GM19025 (cell line): Measurements from ENCODE around the gene DLG3.

Source experiments
- ATAC-seq: cut with Tn5 transposase; IDR thresholded peaks from one replicate; pipeline ENCODE4 v1.9.1; 2021; ENCODE audit warnings: mild to moderate bottlenecking, low read depth, moderate library complexity; ENCODE audit not compliant: unreplicated experiment

The DLG3 gene

GRCh38 chrX:70476166-70476933, 31.7 kb downstream of the DLG3 start:
- ATAC-seq = no peak

DNA sequence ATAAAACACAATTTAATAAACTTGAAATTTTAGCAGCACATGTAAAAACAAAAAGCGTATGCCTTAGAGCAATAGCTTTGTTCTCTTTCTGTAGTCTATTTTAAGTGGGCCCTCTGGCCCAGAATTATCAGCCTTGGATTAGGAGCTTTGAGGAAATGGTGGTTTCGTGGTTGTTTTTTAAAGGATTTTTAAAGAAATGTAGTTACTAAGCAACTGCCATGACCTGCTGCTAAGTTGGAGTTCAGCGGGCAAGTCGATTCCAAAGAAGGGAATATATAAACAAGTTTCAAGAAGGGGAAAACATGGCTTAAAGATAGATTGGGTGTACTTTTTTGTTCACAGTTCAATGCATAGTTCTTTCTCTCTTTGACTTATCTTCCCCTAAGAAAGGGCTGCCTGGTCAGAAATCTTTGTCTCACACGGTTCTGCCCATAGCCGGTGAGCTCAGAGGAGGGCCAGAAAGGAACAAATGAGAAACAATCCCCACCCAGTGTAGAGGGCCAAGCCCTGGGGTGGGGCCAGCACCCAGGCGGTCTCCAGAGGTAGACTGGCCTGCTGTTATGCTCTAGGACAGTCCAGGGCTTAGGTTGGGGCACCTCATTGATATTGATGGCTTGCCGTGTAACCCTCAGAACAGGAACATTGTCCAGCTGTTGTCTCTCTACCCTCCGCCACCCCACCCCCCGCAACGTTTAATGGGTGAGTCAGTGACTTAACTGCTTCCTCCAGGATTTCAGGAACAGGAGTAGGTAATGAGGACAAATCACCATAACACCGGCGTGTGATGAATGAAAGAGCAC, 32.5 kb downstream of the DLG3 start:
- no peak for ATAC-seq

- ATAC-seq = no peak
Observed at GRCh38 chrX:70477734-70478075, 33.1 kb downstream of the DLG3 start.

GRCh38 chrX:70478526-70479245, 34.1 kb downstream of the DLG3 start:
- no peak for ATAC-seq

GRCh38 chrX:70479247-70479921, 34.7 kb downstream of the DLG3 start:
- no peak for ATAC-seq

- no peak for ATAC-seq
Observed at GRCh38 chrX:70479922-70480659, 35.5 kb downstream of the DLG3 start.

DNA sequence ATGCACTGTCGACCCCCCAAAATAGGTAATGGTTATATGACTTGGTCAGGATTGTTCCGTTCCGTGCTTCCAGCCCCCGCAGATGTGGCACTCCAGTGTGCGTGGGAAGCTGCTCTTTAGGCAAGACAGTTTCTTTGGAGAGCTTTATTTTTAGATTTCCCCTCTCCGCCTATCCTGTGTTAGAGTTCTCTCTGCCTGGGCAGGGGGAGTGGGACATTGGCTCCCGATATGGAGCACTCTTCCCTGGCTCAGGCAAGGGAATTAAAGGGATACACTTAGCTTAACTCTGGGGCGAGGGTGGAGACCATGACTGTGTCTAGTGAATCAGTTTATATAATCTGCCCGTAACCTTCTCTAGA, 36.0 kb downstream of the DLG3 start:
- no peak for ATAC-seq

DNA sequence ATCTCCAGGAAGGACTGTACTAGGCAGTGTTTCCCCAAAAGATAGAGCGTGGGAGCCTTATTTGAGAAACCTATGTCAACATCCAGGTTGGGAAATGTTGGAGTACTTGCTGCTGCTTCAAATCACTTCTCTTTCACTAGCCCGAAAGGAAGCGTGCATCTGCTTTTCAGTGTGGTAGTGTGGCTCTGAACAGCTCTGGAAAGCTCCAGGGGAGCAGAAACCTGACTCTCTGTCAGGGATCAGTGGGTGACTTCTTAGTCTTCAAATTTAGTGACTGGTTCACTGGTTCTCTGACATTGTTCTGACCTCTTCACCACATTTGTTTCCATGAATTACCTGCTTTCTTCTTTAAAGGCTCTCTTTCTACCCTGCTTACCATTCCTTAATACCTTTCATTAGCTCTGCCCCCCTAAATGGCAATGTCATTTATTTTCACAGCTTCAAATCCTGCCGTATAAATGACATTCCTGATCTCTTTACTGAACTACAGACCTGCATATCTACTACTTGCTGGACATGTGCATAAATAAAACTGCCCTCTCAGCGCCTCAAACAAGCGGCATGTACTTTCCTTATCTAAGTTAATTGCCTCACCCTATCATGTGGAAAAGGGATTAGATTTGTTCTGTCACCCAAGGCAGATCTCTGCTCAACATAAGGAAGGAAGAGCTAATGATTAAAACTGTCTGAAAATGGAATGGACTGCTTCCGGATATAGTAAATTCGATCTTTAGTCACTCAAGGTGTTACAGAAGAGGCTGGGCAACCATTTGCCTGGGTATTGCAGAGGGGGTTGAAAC, 37.0 kb downstream of the DLG3 start:
- ATAC-seq = no peak

- ATAC-seq = no peak
Observed at GRCh38 chrX:70482300-70482699, 37.7 kb downstream of the DLG3 start.

- ATAC-seq = no peak
Observed at GRCh38 chrX:70485466-70485865, 40.8 kb downstream of the DLG3 start.

DNA sequence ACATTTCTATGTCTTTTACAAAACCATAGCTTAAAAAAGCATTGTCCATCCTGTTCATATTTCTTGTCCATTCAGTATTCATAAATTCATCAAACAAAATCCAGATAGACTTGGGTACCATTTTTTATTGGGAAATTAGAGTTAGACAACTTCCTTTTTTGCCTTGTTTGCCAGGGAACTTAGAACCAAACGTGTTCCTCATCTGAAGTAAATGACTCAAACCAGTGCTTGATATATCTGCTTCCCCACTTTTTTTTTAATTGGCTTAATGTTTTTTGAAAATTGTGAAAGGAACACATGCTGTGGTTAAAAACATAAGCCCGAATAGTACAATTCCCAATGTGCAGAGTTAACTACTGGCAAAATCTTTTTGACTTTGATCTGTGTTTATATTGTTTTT, 44.2 kb downstream of the DLG3 start:
- ATAC-seq = no peak

DNA sequence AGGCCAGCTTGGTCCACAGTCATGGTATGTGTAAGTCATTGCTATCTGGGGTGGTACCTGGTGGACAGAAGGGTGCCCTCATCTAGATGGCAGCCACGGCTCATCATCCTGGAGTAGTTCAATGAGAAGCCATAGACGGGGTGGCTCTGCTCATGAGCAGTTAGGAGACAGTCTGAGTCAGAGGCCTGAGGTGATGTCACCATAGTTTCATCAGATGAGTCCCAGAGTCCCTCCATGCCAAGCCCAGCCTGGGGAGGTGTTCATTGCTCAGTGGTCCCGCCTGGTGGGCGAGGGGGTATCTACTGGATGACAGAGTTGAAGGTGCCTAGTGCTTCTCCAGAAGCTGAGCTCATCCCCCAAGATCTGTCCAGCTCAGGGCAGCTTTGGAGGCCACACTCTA, 49.8 kb downstream of the DLG3 start:
- no peak for ATAC-seq

- ATAC-seq = no peak
Observed at GRCh38 chrX:70496491-70496890, 51.9 kb downstream of the DLG3 start.

DNA sequence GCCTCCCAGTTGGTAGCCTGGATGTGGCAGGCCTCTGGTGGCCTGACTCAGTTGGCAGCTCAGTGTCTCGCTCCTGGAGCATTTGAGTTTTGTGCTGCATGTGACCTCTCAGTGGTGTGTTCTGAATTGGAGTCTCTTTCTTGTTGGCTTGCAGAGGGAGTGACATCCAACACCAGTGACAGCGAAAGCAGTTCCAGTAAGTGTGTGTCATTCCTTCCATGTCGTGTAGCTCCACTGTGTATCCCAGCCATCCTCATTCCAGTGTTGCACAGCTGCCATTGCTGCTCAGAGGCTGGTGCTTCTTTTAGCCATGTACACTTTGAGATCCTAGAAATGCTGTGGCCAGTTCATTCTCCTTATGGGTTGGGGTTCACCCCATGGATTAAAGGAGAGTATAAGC, 52.4 kb downstream of the DLG3 start:
- no peak for ATAC-seq

- no peak for ATAC-seq
Observed at GRCh38 chrX:70498129-70498528, 53.5 kb downstream of the DLG3 start.

DNA sequence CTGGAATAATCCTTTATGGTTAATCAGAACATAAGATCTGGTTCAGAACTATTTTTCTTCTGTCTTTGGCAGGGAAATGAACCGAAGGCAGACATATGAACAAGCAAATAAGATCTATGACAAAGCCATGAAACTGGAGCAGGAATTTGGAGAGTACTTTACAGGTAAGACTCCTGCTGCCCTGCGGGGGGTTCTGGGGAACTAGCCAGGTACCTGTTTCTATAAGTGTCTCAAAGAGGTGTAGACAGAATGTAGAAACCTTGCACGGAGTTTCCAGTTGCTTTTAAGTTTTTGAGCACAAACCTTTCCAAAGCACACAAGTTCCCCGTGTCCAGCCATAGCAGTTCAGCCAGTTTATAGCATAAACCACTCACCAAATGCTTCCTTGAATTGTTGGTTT, 56.2 kb downstream of the DLG3 start:
- no peak for ATAC-seq

DNA sequence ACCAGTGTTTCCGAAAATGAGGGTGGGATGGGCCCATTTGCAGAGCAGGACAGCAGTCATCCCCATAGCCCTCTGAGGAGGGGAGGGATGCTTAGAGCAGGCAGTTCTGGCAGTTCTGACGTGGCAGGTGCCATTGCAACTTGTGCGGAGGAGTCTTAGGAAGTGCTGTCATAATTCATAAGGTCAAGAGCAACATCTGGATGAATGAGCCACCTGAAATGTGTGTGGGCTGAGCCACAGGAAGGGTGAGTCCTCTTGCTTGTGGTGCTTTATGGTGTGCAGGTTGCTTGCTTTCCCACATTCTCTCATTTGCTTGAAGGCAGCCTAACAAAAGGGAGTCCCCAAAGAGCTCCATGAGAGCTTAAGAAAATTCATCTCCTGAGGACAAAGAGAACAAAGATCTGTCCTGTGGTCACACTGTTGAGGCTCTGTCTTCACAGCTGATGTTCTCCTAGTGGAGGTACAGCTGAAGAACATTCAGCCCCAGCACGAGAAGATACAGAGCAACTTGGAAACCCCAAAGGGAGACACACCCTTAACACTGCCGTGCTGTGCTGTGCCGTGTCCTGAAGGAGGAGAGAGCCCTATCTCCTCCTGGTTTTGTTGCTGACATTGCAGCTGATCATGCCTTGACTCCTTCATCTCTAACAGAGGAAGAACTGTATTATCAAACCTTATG, 60.3 kb downstream of the DLG3 start:
- ATAC-seq = no peak

GRCh38 chrX:70505451-70505841, 60.8 kb downstream of the DLG3 start:
- ATAC-seq = no peak

DNA sequence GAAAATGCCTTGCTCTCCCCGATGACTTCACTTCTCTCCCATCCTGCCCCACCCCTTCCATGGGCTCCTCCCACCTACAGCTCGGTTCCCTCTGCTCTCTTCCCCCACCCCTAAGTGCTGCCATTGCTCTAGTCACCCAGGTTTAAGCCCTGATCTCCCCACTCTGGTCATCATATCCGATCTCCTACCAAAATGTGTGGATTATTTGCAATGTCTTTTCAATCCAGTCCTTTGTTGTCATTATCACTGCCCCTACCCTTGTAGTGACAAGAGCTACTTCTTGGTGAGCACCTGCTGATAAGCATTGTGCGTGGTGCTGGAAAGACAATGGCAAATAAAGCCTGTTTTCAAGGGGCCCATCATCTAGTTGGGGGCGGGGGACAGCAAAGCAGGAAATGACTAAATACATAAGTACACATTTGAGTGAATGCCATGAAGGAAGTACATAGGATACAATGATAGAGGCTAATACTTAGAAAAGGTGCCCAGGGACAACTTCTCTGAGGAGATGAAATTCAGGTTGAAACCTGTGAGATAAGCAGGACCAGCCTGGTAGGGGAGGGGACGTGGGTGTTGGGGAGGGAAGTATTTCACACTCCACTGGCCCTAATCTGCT, 63.8 kb downstream of the DLG3 start:
- no peak for ATAC-seq
